Measurements from ENCODE around the gene CDKAL1.

GRCh38 chr6:20866935-20867703 lies 332.9 kb downstream of the CDKAL1 start:
- TF ChIP-seq CTCF (IDR thresholded peaks at IDR 0.05; ENCODE audit: low read length): no peak
- no peak for TF ChIP-seq EZH2 (optimal IDR thresholded peaks at IDR 0.05; ENCODE audit: low read depth, low read length)
